Measurements from ENCODE around the gene FBLN5. TPM values are rescaled to one million over a fixed set of nuclear protein-coding genes. Genes with fewer than 3 reads are reported as not detected.

FBLN5 gene
- total RNA-seq, 1 donor from 2014 or later, result 86.9 TPM

GRCh38 chr14:91946622-91947474 is 646 bp downstream of the FBLN5 start:
- DNase-seq (ENCODE audit: low spot score), result peak; percentile 58

- DNase-seq (ENCODE audit: low spot score), result peak; percentile 38
Measured at GRCh38 chr14:91945751-91946621, 1.5 kb downstream of the FBLN5 start.

GRCh38 chr14:91942946-91943345 is 4.5 kb downstream of the FBLN5 start:
- no peak for DNase-seq (ENCODE audit: low spot score)

- DNase-seq (ENCODE audit: low spot score), result no peak
Measured at GRCh38 chr14:91942128-91942527, 5.4 kb downstream of the FBLN5 start.

- DNase-seq (ENCODE audit: low spot score), result no peak
Measured at GRCh38 chr14:91940209-91940608, 7.3 kb downstream of the FBLN5 start.

- no peak for DNase-seq (ENCODE audit: low spot score)
Measured at GRCh38 chr14:91935586-91935985, 11.9 kb downstream of the FBLN5 start.

- peak; percentile 20 for DNase-seq (ENCODE audit: low spot score)
Measured at GRCh38 chr14:91934554-91935285, 12.8 kb downstream of the FBLN5 start.

GRCh38 chr14:91931478-91932088 is 15.9 kb downstream of the FBLN5 start:
- no peak for DNase-seq (ENCODE audit: low spot score)

GRCh38 chr14:91929700-91930099 is 17.8 kb downstream of the FBLN5 start:
- DNase-seq (ENCODE audit: low spot score), result no peak

GRCh38 chr14:91927800-91928199 is 19.7 kb downstream of the FBLN5 start:
- no peak for DNase-seq (ENCODE audit: low spot score)

- DNase-seq (ENCODE audit: low spot score), result peak; percentile 89
Measured at GRCh38 chr14:91927191-91927590, 20.3 kb downstream of the FBLN5 start.

- no peak for DNase-seq (ENCODE audit: low spot score)
Measured at GRCh38 chr14:91926131-91926890, 21.2 kb downstream of the FBLN5 start.

GRCh38 chr14:91925727-91926121 is 21.8 kb downstream of the FBLN5 start:
- no peak for DNase-seq (ENCODE audit: low spot score)

GRCh38 chr14:91925001-91925726 is 22.3 kb downstream of the FBLN5 start:
- DNase-seq (ENCODE audit: low spot score), result peak; percentile 70

- DNase-seq (ENCODE audit: low spot score), result no peak
Measured at GRCh38 chr14:91920526-91920925, 27.0 kb downstream of the FBLN5 start.

- DNase-seq (ENCODE audit: low spot score), result no peak
Measured at GRCh38 chr14:91919814-91920213, 27.7 kb downstream of the FBLN5 start.

GRCh38 chr14:91918186-91918883 is 29.2 kb downstream of the FBLN5 start:
- DNase-seq (ENCODE audit: low spot score), result peak; percentile 27

GRCh38 chr14:91912035-91912434 is 35.5 kb downstream of the FBLN5 start:
- no peak for DNase-seq (ENCODE audit: low spot score)

- no peak for DNase-seq (ENCODE audit: low spot score)
Measured at GRCh38 chr14:91911474-91912032, 35.9 kb downstream of the FBLN5 start.

Measured in umbilical cord (tissue), 2 donors.